ENCODE data around the gene SYNGR4. TPM values are rescaled to one million over a fixed set of nuclear protein-coding genes. Genes with fewer than 3 reads are reported as not detected.

Gene SYNGR4
- polyA plus RNA-seq, 1 donor (not counting 4 experiments of a cell fraction or from before 2014, with no cell fraction given): not detected

DNA sequence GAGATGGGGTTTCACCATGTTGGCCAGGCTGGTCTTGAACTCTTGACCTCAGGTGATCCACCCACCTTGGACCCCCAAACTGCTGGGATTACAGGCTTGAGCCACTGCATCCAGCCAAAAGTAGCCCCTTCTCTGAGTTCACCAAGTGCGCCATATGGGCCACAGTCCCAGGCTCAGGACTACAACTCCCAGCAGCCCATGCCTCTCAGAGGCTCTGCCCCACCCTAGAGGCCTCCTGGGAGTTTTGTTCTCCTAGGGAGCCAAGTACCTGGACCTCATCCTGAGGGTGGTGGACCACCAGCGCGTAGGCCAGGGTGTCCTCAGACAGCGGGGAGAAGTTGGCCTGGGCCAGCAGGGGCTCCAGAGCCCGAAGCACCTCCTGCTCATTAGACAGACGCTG is 19.3 kb upstream of the SYNGR4 start:
- no peaks in the 10 kb centered on the region for H4K20me1 ChIP-seq (ENCODE audit: control insufficient read depth, extremely low read depth, insufficient read depth, low read length)
- dilution Hi-C loops (cut with MboI; ENCODE audit: extremely low pct_ligation_motif_present, low sequenced_read_pairs): no loop called here
- no peak overlapping the region for H3K27ac ChIP-seq (ENCODE audit: control insufficient read depth, insufficient read depth, low read length)
- no peak overlapping the region for H2AFZ ChIP-seq (ENCODE audit: control insufficient read depth, low read length)
- no peak overlapping the region for H3K4me3 ChIP-seq (ENCODE audit: control insufficient read depth in 2 of 3, extremely low read depth in 1 of 3, insufficient read depth in 2 of 3, low read depth in 1 of 3, low read length in 3 of 3)
- H3K9me3 ChIP-seq (ENCODE audit: control insufficient read depth, low read depth, low read length): no peaks in the 10 kb centered on the region
- H3K79me2 ChIP-seq (ENCODE audit: control insufficient read depth, insufficient read depth, low read length): no peaks in the 10 kb centered on the region
- TF ChIP-seq CTCF (optimal IDR thresholded peaks at IDR 0.05 in 1 of 3, IDR thresholded peaks at IDR 0.05 in 1 of 3, conservative IDR thresholded peaks at IDR 0.05 in 1 of 3; ENCODE audit: extremely low read depth in 1 of 3, insufficient read depth in 2 of 3, low read length in 3 of 3): no peak
- TF ChIP-seq EZH2 (IDR thresholded peaks at IDR 0.05; ENCODE audit: low read length): no peak
- no peak overlapping the region for H3K9ac ChIP-seq (ENCODE audit: control insufficient read depth, extremely low read depth, insufficient read depth, low read length)
- DNase-seq (ENCODE audit: low read depth, low spot score) (no peak), FAIRE-seq (no peak)
- peaks cover 18% of the 10 kb centered on the region for H3K4me1 ChIP-seq (ENCODE audit: control insufficient read depth, extremely low read depth, insufficient read depth, low read length)
- H3K27me3 ChIP-seq (ENCODE audit: control insufficient read depth, extremely low read depth, insufficient read depth, low read length): no peaks in the 10 kb centered on the region
- H3K9me1 ChIP-seq (ENCODE audit: control insufficient read depth, extremely low read depth, insufficient read depth, low read length): no peaks in the 10 kb centered on the region
- H3K4me2 ChIP-seq (ENCODE audit: control insufficient read depth, extremely low read depth, insufficient read depth, low read depth, low read length): no peak overlapping the region
- H3K36me3 ChIP-seq (ENCODE audit: control insufficient read depth in 2 of 2, extremely low read depth in 1 of 2, insufficient read depth in 2 of 2, low read length in 2 of 2): no peaks in the 10 kb centered on the region

- Histone ChIP-seq H4K20me1 (ENCODE audit: control insufficient read depth, extremely low read depth, insufficient read depth, low read length) (no peaks in the 10 kb centered on the region), H3K36me3 (ENCODE audit: control insufficient read depth in 2 of 2, extremely low read depth in 1 of 2, insufficient read depth in 2 of 2, low read length in 2 of 2) (no peaks in the 10 kb centered on the region), H2AFZ (ENCODE audit: control insufficient read depth, low read length) (no peak overlapping the region), H3K9ac (ENCODE audit: control insufficient read depth, extremely low read depth, insufficient read depth, low read length) (no peak overlapping the region), H3K27me3 (ENCODE audit: control insufficient read depth, extremely low read depth, insufficient read depth, low read length) (no peaks in the 10 kb centered on the region), H3K9me1 (ENCODE audit: control insufficient read depth, extremely low read depth, insufficient read depth, low read length) (no peaks in the 10 kb centered on the region), H3K4me2 (ENCODE audit: control insufficient read depth, extremely low read depth, insufficient read depth, low read depth, low read length) (no peak overlapping the region), H3K79me2 (ENCODE audit: control insufficient read depth, insufficient read depth, low read length) (no peaks in the 10 kb centered on the region), H3K9me3 (ENCODE audit: control insufficient read depth, low read depth, low read length) (no peaks in the 10 kb centered on the region), H3K27ac (ENCODE audit: control insufficient read depth, insufficient read depth, low read length) (no peak overlapping the region), H3K4me1 (ENCODE audit: control insufficient read depth, extremely low read depth, insufficient read depth, low read length) (peaks cover 11% of the 10 kb centered on the region), H3K4me3 (ENCODE audit: control insufficient read depth in 2 of 3, extremely low read depth in 1 of 3, insufficient read depth in 2 of 3, low read depth in 1 of 3, low read length in 3 of 3) (no peak overlapping the region)
- FAIRE-seq (no peak), DNase-seq (ENCODE audit: low read depth, low spot score) (no peak)
- TF ChIP-seq CTCF (optimal IDR thresholded peaks at IDR 0.05 in 1 of 3, IDR thresholded peaks at IDR 0.05 in 1 of 3, conservative IDR thresholded peaks at IDR 0.05 in 1 of 3; ENCODE audit: extremely low read depth in 1 of 3, insufficient read depth in 2 of 3, low read length in 3 of 3): no peak
- no peak for TF ChIP-seq EZH2 (IDR thresholded peaks at IDR 0.05; ENCODE audit: low read length)
- dilution Hi-C loops (cut with MboI; ENCODE audit: extremely low pct_ligation_motif_present, low sequenced_read_pairs): no loop called here
Observed at GRCh38 chr19:48346191-48346590, 18.0 kb upstream of the SYNGR4 start.

Measured in keratinocyte (primary cell).